Smooth muscle cell (in vitro differentiated cells): ENCODE measurements around the gene NT5DC4. TPM values are rescaled to one million over a fixed set of nuclear protein-coding genes. Genes with fewer than 3 reads are reported as not detected.

ENCODE experiments used
- DNase-seq: peaks from one replicate; lab custom pipeline; 2025; ENCODE audit not compliant: unreplicated experiment; lab: John Stamatoyannopoulos, UW
- H2AFZ ChIP-seq: fragments of 200-600 bp; sonication (generic); 2 replicates; pipeline ENCODE4 v1.6.0; 2016; ENCODE audit warnings: antibody characterized with exemption, low read depth, mild to moderate bottlenecking
- H3F3A ChIP-seq: fragments of 200-600 bp; sonication (generic); 2 replicates; pipeline ENCODE4 v1.6.0; 2017; ENCODE audit warnings: antibody characterized with exemption, low read depth
- H3K27ac ChIP-seq: fragments of 200-600 bp; sonication (generic); 2 replicates; pipeline ENCODE4 v1.5.1; 2016; ENCODE audit warnings: low read depth, mild to moderate bottlenecking
- H3K27me3 ChIP-seq: fragments of 200-600 bp; sonication (generic); 2 replicates; pipeline ENCODE4 v1.6.1; 2016; ENCODE audit warnings: low read depth, mild to moderate bottlenecking
- H3K36me3 ChIP-seq: fragments of 200-600 bp; sonication (generic); 2 replicates; pipeline ENCODE4 v1.5.1; 2016; ENCODE audit warnings: low read depth
- H3K4me1 ChIP-seq: fragments of 200-600 bp; sonication (generic); 2 replicates; pipeline ENCODE4 v1.5.1; 2016; ENCODE audit warnings: low read depth
- H3K4me2 ChIP-seq: fragments of 200-600 bp; sonication (generic); 2 replicates; pipeline ENCODE4 v1.6.0; 2016; ENCODE audit warnings: mild to moderate bottlenecking
- H3K4me3 ChIP-seq: fragments of 200-600 bp; sonication (generic); 2 replicates; pipeline ENCODE4 v1.5.1; 2016; ENCODE audit warnings: mild to moderate bottlenecking
- H3K79me2 ChIP-seq: fragments of 200-600 bp; sonication (generic); 2 replicates; pipeline ENCODE4 v1.6.0; 2016; ENCODE audit warnings: low read depth, mild to moderate bottlenecking
- H3K9ac ChIP-seq: fragments of 200-600 bp; sonication (generic); 2 replicates; pipeline ENCODE4 v1.6.0; 2016; ENCODE audit warnings: low read depth
- H3K9me3 ChIP-seq: fragments of 200-600 bp; sonication (generic); replicated peaks from 2 replicates; pipeline ENCODE4 v1.5.1; 2016; ENCODE audit warnings: low read depth
- H4K20me1 ChIP-seq: fragments of 200-600 bp; sonication (generic); 2 replicates; pipeline ENCODE4 v1.6.0; 2016; ENCODE audit warnings: low read depth
- WGBS: methylation state at CpG from one replicate; pipeline ENCODE4 v1.1.7; 2016; ENCODE audit warnings: low lambda C conversion rate; 5-methylcytosine and 5-hydroxymethylcytosine counted together
- polyA plus RNA-seq: library from polyadenylated mRNA; unstranded; fragments of >200 nt; fragmentation: Nextera tagmentation; extraction: Ambion mirVana; gene quantifications from 2 replicates; pipeline ENCODE4 v1.2.1, GENCODE V29; 2016
- total RNA-seq: library from RNA; depleted of rRNA; stranded (reverse); fragments of >200 nt; gene quantifications from 2 replicates; pipeline ENCODE4 v1.2.3, GENCODE V29; 2014
- TF ChIP-seq, protein P1 (sequence below): fragments of 200-600 bp; sonication (generic); IDR thresholded peaks from 2 replicates; pipeline ENCODE4 v1.5.1; 2017; ENCODE audit warnings: borderline replicate concordance, mild to moderate bottlenecking, antibody characterized with exemption; ENCODE audit not compliant: insufficient read depth, poor library complexity, severe bottlenecking

NT5DC4 gene
- total and polyA plus RNA-seq, 2 experiments from 2014 or later = not detected

DNA sequence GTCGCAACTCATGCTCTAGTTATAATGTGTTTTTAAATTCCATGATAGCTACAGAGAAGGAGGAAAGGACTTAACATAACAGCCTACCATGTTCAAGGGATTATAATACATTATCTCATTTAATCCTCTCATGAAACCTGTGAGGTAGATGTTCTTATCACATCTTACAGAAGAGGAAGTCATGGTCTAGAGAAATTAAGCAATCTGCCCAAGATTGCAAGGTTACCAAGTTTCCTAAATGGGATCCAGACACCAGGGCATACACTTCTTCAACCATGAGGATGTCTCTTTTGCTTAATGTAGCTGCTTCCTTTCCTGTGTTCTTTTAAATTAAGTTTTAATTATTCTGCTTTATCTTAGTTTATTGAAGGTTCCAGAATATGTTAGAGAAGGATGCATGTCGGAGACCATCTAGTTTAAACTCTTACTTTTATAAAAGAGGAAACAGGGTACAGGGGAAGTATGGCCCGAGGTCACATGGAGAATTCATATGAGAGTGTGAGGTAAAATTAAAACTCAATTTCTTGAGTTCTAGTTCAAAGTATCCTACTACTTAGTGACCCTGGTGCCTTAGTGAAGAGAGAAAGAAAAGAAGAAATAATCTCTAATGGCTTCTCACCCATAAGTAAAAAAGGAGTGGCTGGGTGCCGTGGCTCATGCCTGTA, 67.0 kb downstream of the NT5DC4 start:
- Histone ChIP-seq H3K4me2 (no peak overlapping the region), H3K4me1 (peaks cover 18% of the 10 kb centered on the region)
- WGBS = 92% methylated on average over 4 of the region's 4 CpGs

DNA sequence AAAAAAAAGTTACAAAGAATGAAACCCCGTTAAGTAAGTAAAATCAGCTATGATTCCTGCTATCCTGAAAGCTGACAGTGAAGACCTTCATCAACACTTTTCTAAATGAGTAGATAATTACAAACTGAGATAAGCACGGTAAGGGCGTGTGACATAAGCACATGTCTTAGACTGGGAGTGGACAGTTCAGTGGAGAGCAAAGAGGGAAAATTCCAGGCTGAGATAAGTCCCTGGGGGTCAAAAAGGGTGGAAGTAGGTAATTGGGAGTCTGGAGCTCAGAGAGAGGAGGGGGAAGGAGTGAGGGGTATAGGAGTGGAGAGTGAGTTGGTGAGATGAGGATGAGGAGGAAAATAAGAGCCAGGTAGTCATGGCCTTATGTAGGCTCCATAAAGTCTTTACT, 67.8 kb downstream of the NT5DC4 start:
- H3K4me2 ChIP-seq = no peak overlapping the region
- no peaks in the 10 kb centered on the region for H3K36me3 ChIP-seq
- H3K27me3 ChIP-seq = no peaks in the 10 kb centered on the region
- 63% methylated on average over 3 of the region's 3 CpGs for WGBS
- DNase-seq = no peak
- H3K4me3 ChIP-seq = no peak overlapping the region
- H4K20me1 ChIP-seq = no peaks in the 10 kb centered on the region
- no peak overlapping the region for H2AFZ ChIP-seq
- H3K9ac ChIP-seq = no peak overlapping the region
- peaks cover 15% of the 10 kb centered on the region for H3K4me1 ChIP-seq
- TF ChIP-seq, protein P1, sequence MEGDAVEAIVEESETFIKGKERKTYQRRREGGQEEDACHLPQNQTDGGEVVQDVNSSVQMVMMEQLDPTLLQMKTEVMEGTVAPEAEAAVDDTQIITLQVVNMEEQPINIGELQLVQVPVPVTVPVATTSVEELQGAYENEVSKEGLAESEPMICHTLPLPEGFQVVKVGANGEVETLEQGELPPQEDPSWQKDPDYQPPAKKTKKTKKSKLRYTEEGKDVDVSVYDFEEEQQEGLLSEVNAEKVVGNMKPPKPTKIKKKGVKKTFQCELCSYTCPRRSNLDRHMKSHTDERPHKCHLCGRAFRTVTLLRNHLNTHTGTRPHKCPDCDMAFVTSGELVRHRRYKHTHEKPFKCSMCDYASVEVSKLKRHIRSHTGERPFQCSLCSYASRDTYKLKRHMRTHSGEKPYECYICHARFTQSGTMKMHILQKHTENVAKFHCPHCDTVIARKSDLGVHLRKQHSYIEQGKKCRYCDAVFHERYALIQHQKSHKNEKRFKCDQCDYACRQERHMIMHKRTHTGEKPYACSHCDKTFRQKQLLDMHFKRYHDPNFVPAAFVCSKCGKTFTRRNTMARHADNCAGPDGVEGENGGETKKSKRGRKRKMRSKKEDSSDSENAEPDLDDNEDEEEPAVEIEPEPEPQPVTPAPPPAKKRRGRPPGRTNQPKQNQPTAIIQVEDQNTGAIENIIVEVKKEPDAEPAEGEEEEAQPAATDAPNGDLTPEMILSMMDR = no peak
- no peaks in the 10 kb centered on the region for H3K9me3 ChIP-seq
- peaks cover 9% of the 10 kb centered on the region for H3F3A ChIP-seq
- no peak overlapping the region for H3K27ac ChIP-seq
- H3K79me2 ChIP-seq = no peaks in the 10 kb centered on the region

More for the DNA sequence above, 67.0 kb downstream of the NT5DC4 start:
- no peaks in the 10 kb centered on the region for H3K79me2 ChIP-seq
- no peak overlapping the region for H3K4me3 ChIP-seq
- no peaks in the 10 kb centered on the region for H3K9me3 ChIP-seq
- TF ChIP-seq, protein P1 = no peak
- H2AFZ ChIP-seq = no peak overlapping the region
- H3K27me3 ChIP-seq = no peaks in the 10 kb centered on the region
- H3K36me3 ChIP-seq = no peaks in the 10 kb centered on the region
- peaks cover 1% of the 10 kb centered on the region for H3F3A ChIP-seq
- no peaks in the 10 kb centered on the region for H4K20me1 ChIP-seq
- H3K27ac ChIP-seq = no peak overlapping the region
- DNase-seq = no peak
- H3K9ac ChIP-seq = no peak overlapping the region

Other genes with a start within 250 kb of the NT5DC4 start
- gene TTL, start 238.9 kb upstream of the NT5DC4 start, total RNA-seq = 27.2 and 33.2 TPM in 2 replicates
- 22.4 and 36.7 TPM in 2 replicates for gene TTL, start 238.9 kb upstream of the NT5DC4 start, polyA plus RNA-seq
- 12.5 and 16.9 TPM in 2 replicates for gene POLR1B, start 178.6 kb upstream of the NT5DC4 start, total RNA-seq
- gene POLR1B, start 178.6 kb upstream of the NT5DC4 start, polyA plus RNA-seq = 7.4 and 7.6 TPM in 2 replicates
- gene CHCHD5, start 136.4 kb upstream of the NT5DC4 start, total RNA-seq = 11.2 and 14.3 TPM in 2 replicates
- gene CHCHD5, start 136.4 kb upstream of the NT5DC4 start, polyA plus RNA-seq = 56.4 and 67.6 TPM in 2 replicates
- gene SLC20A1, start 75.1 kb upstream of the NT5DC4 start, total RNA-seq = 96.0 and 106 TPM in 2 replicates
- gene SLC20A1, start 75.1 kb upstream of the NT5DC4 start, polyA plus RNA-seq = 77.2 and 93.4 TPM in 2 replicates
- gene CKAP2L, start 43.6 kb downstream of the NT5DC4 start, total RNA-seq = 7.8 and 16.7 TPM in 2 replicates
- 5.1 and 6.6 TPM in 2 replicates for gene CKAP2L, start 43.6 kb downstream of the NT5DC4 start, polyA plus RNA-seq
- 3.4 and 6.4 TPM in 2 replicates for gene IL1A, start 63.5 kb downstream of the NT5DC4 start, total RNA-seq
- gene IL1A, start 63.5 kb downstream of the NT5DC4 start, polyA plus RNA-seq = 1.4 and 5.1 TPM in 2 replicates
- not detected in 2 replicates for gene IL1B, start 115.8 kb downstream of the NT5DC4 start, total RNA-seq
- not detected in 2 replicates for gene IL1B, start 115.8 kb downstream of the NT5DC4 start, polyA plus RNA-seq
- 1.9 TPM in 1 of 2 replicates, not detected in the other for gene IL37, start 190.1 kb downstream of the NT5DC4 start, total RNA-seq
- not detected in 2 replicates for gene IL37, start 190.1 kb downstream of the NT5DC4 start, polyA plus RNA-seq